Immature natural killer cell (primary cell): ENCODE results near the gene MRPL27. TPM values are rescaled to one million over a fixed set of nuclear protein-coding genes. Genes with fewer than 3 reads are reported as not detected.
A peak's percentile ranks its signal among the peaks of the same experiment; 100 is the strongest.
"Not testable (repeated sequence)": the region's sequence is repeated elsewhere in the genome, so short reads cannot be mapped to it uniquely, and the experiment has no call there.

Experiments used
- DNase-seq, 3 donors: peaks; one replicate each; pipeline ENCODE4 v3.0.0; 2022; ENCODE audit warnings: mixed read lengths in 1 of 3
- H3K27ac Mint-ChIP-seq, 6 donors: one replicate each; pipeline ENCODE4 v1.8.0; 2020; ENCODE audit warnings: mixed read lengths in 6 of 6, mild to moderate bottlenecking in 5 of 6, inconsistent platforms in 4 of 6, moderate library complexity in 3 of 6
- H3K27me3 Mint-ChIP-seq, 3 donors: one replicate each; pipeline ENCODE4 v1.8.0; 2020 to 2021; ENCODE audit warnings: low read depth in 3 of 3, mild to moderate bottlenecking in 3 of 3, mixed read lengths in 3 of 3, moderate library complexity in 3 of 3, inconsistent platforms in 1 of 3
- H3K36me3 Mint-ChIP-seq, 3 donors: one replicate each; pipeline ENCODE4 v1.8.0; 2020; ENCODE audit warnings: mixed read lengths in 3 of 3, inconsistent platforms in 2 of 3, mild to moderate bottlenecking in 2 of 3
- H3K4me1 Mint-ChIP-seq, 2 donors: one replicate each; pipeline ENCODE4 v1.8.0; 2020; ENCODE audit warnings: inconsistent platforms in 2 of 2, mild to moderate bottlenecking in 2 of 2, mixed read lengths in 2 of 2, moderate library complexity in 1 of 2
- H3K4me3 Mint-ChIP-seq, 5 donors: one replicate each; pipeline ENCODE4 v1.8.0; 2020; ENCODE audit warnings: mild to moderate bottlenecking in 5 of 5, mixed read lengths in 5 of 5, inconsistent platforms in 3 of 5, moderate library complexity in 3 of 5
- H3K9me3 Mint-ChIP-seq, 6 donors: one replicate each; pipeline ENCODE4 v1.8.0; 2020; ENCODE audit warnings: mild to moderate bottlenecking in 6 of 6, mixed read lengths in 6 of 6, inconsistent platforms in 4 of 6, moderate library complexity in 3 of 6
- polyA plus RNA-seq, 3 donors: library from polyadenylated mRNA; unstranded; fragments of 300-500 nt; fragmentation: Illumina TruSeq; gene quantifications; one replicate each; pipeline ENCODE4 v1.2.3, GENCODE V29; 2021

The MRPL27 gene
- 10 to 100 TPM; 47.8 to 69.1 (median 49.4) TPM for polyA plus RNA-seq

DNA sequence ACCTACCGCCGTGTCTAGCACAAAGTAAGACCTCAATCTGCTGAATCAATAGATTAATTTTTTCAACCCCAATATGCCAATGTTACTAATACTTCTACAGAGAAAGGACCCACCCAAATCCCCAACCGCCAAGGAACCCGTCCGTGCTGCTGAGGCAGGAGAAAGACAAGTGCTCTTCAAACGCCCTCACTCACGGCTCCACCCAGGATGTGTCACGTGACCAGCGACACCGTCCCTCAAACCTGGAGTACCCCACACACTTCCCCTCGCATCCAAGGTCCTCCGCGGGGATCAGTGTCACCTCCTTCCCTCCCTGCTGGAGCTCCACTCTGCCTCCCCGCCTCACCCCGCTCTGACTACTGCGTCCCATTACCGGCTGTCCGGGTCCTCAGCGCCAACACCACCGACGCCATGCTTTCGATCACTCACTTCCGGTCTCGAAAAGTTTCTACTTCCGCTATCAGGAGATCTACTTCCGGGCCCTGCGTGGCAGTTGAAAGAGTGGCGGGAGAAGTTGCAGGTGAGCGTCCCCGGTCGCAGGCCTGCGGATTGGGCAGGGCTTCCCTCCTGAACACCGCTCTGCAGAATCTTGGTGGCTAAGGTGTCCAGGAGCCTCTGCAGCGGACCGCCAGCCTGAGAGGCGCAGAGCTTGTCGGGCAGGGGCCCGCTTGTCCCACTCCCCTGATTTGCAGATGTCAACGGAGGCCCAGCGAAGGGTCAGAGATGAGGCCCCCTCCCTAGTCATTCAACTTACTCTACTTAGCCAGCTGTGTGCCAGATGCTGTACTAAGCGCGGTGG lies at the start of gene MRPL27, which contains the start of gene EME1:
TSS of gene MRPL27 (minus strand) at position 427 of the 799 bp plus-strand sequence. CDS start at position 413, 14 bp downstream.
TSS of gene EME1 (plus strand) at position 472 of the 799 bp plus-strand sequence. CDS start 1,980 bp downstream, outside the sequence.
- Mint-ChIP-seq H3K27me3 (peaks cover 4 to 5% (median 5%) of the 10 kb centered on the region in 3 donors), H3K36me3 (peaks cover 4 to 12% (median 7%) of the 10 kb centered on the region in 3 donors), H3K4me1 (peaks cover 28 to 30% of the 10 kb centered on the region in 2 donors), H3K4me3 (peak within 1 kb of the TSS; percentile 99 to 100 (median 99)), H3K27ac (peak within 1 kb of the TSS; percentile 97 to 100 (median 98)), H3K9me3 (no peaks in the 10 kb centered on the region)
- peak; percentile 88 to 91 (median 89) for DNase-seq

DNA sequence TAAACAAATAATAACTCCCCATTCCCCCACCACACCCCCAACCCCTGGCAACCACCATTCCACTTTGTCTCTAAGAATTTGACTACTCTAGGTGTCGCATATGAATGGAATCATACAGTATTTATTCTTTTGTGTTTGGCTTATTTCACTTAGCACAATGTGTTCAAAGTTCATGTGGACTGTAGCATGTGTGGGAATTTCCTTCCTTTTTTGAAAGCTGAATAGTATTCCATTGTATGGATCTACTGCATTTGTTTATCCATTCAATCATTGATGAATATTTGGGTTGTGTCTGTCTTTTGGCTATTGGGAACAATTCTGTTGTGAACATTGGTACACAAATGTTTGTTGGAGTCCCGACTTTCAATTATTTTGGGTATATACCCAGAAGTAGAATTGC lies 49.8 kb upstream of the MRPL27 start:
- peaks cover 3 to 4% (median 4%) of the 10 kb centered on the region in 3 donors for H3K27me3 Mint-ChIP-seq
- H3K4me1 Mint-ChIP-seq = peaks cover 34% of the 10 kb centered on the region in 2 donors
- H3K36me3 Mint-ChIP-seq = peaks cover 0 to 3% (median 0%) of the 10 kb centered on the region in 3 donors
- no peak for DNase-seq
- H3K4me3 Mint-ChIP-seq = peak overlapping the region in 1 of 5 donors; percentile 43
- no peaks in the 10 kb centered on the region for H3K9me3 Mint-ChIP-seq
- H3K27ac Mint-ChIP-seq = peak overlapping the region in 1 of 6 donors; percentile 41

DNA sequence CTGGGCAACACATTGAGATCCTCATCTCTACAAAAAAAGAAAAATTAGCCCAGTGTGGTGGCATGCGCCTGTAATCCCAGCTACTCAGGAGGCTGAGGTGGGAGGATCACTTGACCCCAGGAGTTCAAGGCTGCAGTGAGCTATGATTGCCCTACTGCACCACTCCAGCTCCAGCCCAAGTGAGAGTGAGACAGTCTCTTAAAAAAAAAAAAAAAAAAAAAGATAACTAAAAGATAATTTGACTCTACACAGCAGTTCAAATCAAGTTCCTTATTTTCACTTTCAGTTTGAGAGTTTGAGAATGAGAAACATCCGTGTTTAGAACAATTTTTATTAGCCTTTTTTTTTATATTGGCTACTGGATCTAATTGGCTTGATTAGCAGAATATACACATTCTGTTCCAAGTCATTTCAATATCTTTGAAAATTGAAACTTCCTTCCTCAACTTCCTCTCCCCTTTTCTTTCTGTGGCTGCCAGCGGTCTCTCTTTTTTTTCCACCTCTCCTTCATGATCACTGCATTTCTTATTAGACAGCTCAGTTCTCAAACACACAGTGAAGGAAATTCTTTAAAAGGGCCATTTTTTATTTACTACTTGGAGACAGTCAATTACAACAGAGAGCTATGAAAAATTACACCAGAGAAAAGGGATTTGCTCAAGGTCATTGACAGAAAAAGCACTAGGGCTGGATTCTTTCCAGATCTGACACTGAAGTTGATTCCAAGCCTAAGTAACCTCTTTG lies 48.5 kb upstream of the MRPL27 start:
- Mint-ChIP-seq H3K27ac (peak overlapping the region; percentile 90 to 98 (median 92)), H3K9me3 (no peaks in the 10 kb centered on the region), H3K36me3 (peaks cover 0 to 3% (median 0%) of the 10 kb centered on the region in 3 donors), H3K27me3 (peaks cover 3 to 4% (median 4%) of the 10 kb centered on the region in 3 donors), H3K4me3 (peak overlapping the region; percentile 71 to 91 (median 77)), H3K4me1 (peaks cover 21 to 22% of the 10 kb centered on the region in 2 donors)
- peak in 2 of 3 donors; percentile 18 to 23 for DNase-seq

DNA sequence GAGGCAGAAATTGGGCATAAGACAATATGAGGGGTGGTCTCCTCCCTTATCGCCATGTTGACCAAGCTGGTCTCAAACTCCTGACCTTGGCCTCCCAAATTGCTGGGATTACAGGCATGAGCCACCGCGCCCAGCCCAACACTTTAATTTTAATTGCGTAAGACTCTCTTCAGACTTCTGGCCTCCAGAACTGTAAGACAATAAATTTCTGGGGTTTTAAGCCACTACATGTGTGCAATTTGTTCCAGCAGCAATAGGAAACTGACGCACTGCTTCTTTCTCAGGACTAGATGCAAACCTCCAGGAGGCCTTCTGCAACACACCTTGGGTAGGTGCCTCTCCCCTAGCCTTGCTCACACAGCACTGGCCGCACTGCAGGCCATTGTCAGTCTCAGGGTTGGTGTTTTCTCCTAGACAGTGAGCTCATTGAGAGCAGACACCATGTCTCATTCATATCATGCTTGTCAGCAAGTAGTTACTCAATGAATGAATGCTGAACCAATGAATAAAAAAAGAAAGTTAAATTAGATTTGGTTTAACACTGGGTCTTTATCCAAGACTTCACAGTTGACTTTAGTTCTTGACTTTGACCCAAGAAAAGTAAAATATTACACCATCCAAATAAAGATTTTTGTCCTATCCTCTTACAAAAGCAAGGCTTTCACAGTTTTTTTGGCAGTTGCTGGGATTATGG lies 47.6 kb upstream of the MRPL27 start:
- Mint-ChIP-seq H3K27me3 (peaks cover 3 to 4% (median 4%) of the 10 kb centered on the region in 3 donors), H3K36me3 (peaks cover 0 to 3% (median 0%) of the 10 kb centered on the region in 3 donors), H3K27ac (peak overlapping the region in 5 of 6 donors; percentile 40 to 98 (median 91)), H3K9me3 (no peaks in the 10 kb centered on the region), H3K4me1 (peaks cover 16 to 18% of the 10 kb centered on the region in 2 donors), H3K4me3 (peak overlapping the region in 3 of 5 donors; percentile 1 to 71 (median 31))
- DNase-seq = no peak

DNA sequence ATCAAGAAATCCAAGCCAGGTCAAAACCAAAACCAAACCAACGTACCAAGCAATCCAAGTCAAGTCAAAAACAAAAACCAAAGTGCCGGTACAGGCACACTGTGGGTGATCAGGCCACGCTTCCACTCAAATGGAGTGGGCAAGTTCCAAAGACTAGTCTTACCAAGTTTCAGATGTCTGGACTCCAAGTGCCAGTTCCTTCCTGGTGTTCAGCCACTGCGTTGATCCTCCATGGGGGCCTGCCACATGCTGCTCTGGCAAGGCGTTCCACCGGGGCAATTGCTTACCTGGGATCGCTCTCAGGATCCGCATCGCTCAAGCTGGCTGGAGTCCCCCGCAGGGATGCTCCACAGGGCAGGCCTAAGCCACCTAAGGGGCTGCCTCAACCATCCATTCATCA lies 46.6 kb upstream of the MRPL27 start:
- not testable (repeated sequence) for DNase-seq, H3K36me3 Mint-ChIP-seq, H3K4me3 Mint-ChIP-seq, H3K27me3 Mint-ChIP-seq, H3K9me3 Mint-ChIP-seq
- Mint-ChIP-seq H3K27ac (peak overlapping the region in 1 of 6 donors; percentile 71), H3K4me1 (peaks cover 10 to 14% of the 10 kb centered on the region in 2 donors)

DNA sequence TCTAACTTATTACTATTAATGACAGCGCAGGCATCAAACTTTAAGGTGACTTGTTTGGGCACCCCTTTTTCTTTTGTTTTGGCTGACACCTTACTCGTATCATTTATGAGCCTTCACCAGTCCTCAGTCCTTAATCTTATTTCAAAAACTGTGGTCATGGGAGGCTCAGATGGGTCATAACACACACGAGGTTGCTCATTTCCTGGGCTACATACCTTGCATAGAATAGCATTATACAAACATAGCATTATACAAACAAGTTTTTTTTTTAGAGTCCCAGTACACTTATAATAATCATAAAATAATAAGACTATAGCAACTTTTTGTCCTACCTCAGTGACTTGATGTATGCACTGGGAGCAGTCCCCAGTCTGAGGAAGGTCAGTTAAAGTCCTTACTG lies 41.8 kb upstream of the MRPL27 start:
- Mint-ChIP-seq H3K27ac (no peak overlapping the region), H3K36me3 (peaks cover 0 to 5% (median 3%) of the 10 kb centered on the region in 3 donors), H3K4me3 (no peak overlapping the region), H3K9me3 (no peaks in the 10 kb centered on the region), H3K4me1 (no peaks in the 10 kb centered on the region), H3K27me3 (peaks cover 4 to 9% (median 5%) of the 10 kb centered on the region in 3 donors)
- no peak for DNase-seq

DNA sequence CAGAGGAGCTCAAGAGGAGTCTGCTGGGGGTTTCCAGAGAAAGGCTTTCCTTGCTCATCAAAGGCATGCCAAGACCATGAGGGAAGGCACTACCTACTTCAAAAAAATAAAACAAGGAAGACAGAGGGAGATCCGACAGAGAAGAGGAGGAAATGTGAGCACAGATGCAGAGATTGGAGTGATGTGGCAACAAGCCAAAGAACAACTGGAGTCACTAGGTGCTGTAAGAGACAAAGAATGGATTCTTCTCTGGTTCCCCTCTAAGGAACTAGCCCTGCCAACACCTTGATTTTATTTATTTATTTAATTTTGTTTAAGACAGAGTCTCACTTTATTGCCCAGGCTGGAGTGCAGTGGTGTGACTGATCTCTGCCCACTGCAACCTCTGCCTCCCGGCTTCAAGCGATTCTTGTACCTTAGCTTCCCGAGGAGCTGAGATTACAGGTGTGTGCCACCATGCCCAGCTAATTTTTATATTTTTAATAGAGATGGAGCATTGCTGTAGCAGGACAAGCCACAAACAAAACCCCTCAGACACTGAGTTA lies 39.3 kb upstream of the MRPL27 start:
- Mint-ChIP-seq H3K4me1 (no peaks in the 10 kb centered on the region), H3K4me3 (no peak overlapping the region)

DNA sequence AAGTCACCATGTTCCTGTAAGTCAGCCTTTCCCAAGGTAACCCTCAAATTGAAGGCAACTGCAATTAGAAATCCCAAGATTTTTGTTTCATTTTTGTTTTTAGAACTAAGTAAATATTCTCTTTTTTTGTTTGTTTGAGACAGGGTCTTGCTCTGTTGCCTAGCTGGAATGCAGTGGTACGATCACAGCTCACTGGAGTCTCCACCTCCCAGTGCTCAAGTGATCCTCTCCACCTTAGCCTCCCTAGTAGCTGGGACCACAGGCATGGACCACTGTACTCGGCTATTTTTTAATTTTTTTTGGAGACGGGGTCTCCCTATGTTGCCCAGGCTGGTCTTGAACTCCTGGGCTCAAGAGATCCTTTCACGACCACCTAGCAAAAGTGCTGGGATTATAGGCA lies 34.9 kb upstream of the MRPL27 start:
- no peak overlapping the region for H3K4me3 Mint-ChIP-seq
- DNase-seq = no peak
- peaks cover 0 to 5% (median 0%) of the 10 kb centered on the region in 3 donors for H3K36me3 Mint-ChIP-seq
- peaks cover 0 to 11% (median 7%) of the 10 kb centered on the region in 3 donors for H3K27me3 Mint-ChIP-seq
- no peaks in the 10 kb centered on the region for H3K9me3 Mint-ChIP-seq
- H3K4me1 Mint-ChIP-seq = no peaks in the 10 kb centered on the region
- no peak overlapping the region for H3K27ac Mint-ChIP-seq

More for the DNA sequence above, 39.3 kb upstream of the MRPL27 start:
- DNase-seq = no peak
- H3K36me3 Mint-ChIP-seq = peaks cover 0 to 5% (median 0%) of the 10 kb centered on the region in 3 donors
- H3K27me3 Mint-ChIP-seq = peaks cover 0 to 5% (median 2%) of the 10 kb centered on the region in 3 donors
- H3K27ac Mint-ChIP-seq = no peak overlapping the region
- no peaks in the 10 kb centered on the region for H3K9me3 Mint-ChIP-seq

DNA sequence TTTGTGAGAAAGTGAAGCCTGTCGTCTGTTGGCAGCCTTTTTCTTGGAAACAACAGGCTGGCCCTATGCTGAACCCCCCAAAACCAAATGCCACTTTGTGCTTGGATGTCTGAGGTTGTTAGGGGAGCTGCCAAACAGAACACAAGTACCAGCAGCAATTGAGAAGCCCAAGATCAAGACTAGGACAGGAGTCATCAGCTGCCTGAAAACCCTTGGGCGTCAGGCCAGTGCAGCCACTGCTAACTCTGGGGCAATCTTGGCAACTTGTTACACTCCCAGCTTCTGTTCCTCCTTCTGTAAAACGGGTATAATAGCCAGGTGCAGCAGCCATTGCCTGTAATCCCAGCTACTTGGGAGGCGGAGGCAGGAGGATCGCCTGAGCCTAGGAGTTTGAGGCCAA lies 33.6 kb upstream of the MRPL27 start:
- Mint-ChIP-seq H3K4me3 (no peak overlapping the region), H3K36me3 (no peaks in the 10 kb centered on the region), H3K27ac (no peak overlapping the region), H3K9me3 (no peaks in the 10 kb centered on the region), H3K4me1 (no peaks in the 10 kb centered on the region), H3K27me3 (peaks cover 0 to 7% (median 6%) of the 10 kb centered on the region in 3 donors)
- no peak for DNase-seq

DNA sequence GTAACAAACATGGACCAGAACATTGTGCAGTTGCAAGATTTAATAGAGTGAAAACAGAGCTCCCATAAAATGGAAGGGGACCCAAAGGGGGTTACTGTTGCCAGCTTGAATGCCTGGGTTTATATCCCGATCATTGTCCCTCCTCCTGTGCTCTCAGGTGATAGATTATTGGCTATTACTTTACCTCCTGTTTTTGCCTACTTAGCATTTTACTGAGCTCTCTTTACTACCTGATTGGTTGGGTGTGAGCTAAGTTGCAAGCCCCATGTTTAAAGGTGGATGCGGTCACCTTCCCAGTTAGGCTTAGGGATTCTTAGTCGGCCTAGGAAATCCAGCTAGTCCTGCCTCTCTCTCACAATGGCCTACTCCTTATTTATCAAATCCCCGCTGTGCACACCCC lies 32.4 kb upstream of the MRPL27 start:
- H3K27me3 Mint-ChIP-seq, H3K36me3 Mint-ChIP-seq, H3K27ac Mint-ChIP-seq, DNase-seq, H3K4me3 Mint-ChIP-seq, H3K4me1 Mint-ChIP-seq, H3K9me3 Mint-ChIP-seq: not testable (repeated sequence)

DNA sequence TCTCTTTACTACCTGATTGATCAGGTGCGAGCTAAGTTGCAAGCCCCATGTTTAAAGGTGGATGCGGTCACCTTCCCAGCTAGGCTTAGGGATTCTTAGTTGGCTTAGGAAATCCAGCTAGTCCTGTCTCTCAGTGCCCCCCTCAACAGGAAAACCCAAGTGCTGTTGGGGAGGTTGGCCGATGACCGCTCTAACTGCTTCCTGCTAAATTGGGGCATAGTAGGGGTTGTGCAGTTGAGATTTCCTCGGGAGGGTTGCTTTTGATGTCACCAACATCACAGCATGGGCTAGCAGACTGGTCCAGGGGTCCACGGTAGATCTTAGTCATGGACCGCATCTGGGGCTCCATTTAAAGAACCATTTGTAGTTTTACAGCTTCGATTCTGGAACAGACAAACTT lies 26.6 kb upstream of the MRPL27 start:
- H3K4me3 Mint-ChIP-seq, H3K27ac Mint-ChIP-seq: not testable (repeated sequence)

DNA sequence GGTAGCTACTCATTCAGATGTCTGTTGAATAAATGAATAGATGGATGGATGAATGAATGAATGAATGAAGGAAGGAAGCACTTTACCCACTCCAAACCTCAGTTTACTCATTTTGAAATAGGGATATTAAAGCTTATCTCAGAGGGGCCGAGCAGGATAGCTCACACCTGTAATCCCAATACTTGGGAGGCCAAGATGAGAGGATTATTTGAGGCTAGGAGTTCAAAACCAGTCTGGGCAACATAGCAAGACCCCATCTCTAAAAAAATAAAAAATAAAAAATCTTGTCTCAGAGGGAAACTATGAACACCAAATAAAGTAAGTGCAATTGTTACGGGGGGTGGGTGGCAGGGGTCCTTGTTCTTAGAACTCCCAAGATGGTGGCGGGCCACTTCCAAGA lies 25.7 kb upstream of the MRPL27 start:
- DNase-seq, H3K36me3 Mint-ChIP-seq, H3K27me3 Mint-ChIP-seq, H3K9me3 Mint-ChIP-seq, H3K27ac Mint-ChIP-seq: not testable (repeated sequence)
- peaks cover 33 to 38% of the 10 kb centered on the region in 2 donors for H3K4me1 Mint-ChIP-seq
- peak overlapping the region in 2 of 5 donors; percentile 12 to 43 for H3K4me3 Mint-ChIP-seq

More for the DNA sequence above, 26.6 kb upstream of the MRPL27 start:
- DNase-seq, H3K36me3 Mint-ChIP-seq, H3K9me3 Mint-ChIP-seq: not testable (repeated sequence)
- Mint-ChIP-seq H3K27me3 (peaks cover 0 to 12% (median 8%) of the 10 kb centered on the region in 3 donors), H3K4me1 (peaks cover 28% of the 10 kb centered on the region in 2 donors)

DNA sequence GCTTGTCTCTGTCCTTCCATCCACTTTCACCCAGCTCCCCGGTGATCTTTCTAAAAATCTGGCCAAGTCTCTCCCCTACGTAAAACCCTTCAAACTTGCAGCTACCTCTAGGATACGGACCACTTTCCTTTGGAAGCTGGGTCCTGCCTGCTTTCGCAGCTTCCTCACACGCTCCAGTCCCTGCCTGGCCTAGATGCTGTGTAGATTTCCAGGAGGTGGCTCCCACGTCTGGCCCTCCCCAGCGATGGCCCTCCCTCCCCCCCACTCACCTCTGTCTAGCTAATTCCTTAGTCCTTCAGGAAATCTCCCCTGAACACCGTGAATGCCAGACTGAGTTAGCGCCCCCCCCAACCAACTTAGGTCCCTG lies 24.9 kb upstream of the MRPL27 start:
- no peak for DNase-seq
- peak overlapping the region; percentile 43 to 94 (median 90) for H3K27ac Mint-ChIP-seq
- H3K4me1 Mint-ChIP-seq = peaks cover 33 to 45% of the 10 kb centered on the region in 2 donors
- peaks cover 0 to 8% (median 7%) of the 10 kb centered on the region in 3 donors for H3K27me3 Mint-ChIP-seq
- H3K36me3 Mint-ChIP-seq = peaks cover 6 to 13% (median 13%) of the 10 kb centered on the region in 3 donors
- peaks cover 0 to 3% (median 0%) of the 10 kb centered on the region in 6 donors for H3K9me3 Mint-ChIP-seq
- H3K4me3 Mint-ChIP-seq = peak overlapping the region; percentile 76 to 93 (median 85)
